Activated naive CD8-positive, alpha-beta T cell treated with anti-CD3 and anti-CD28 coated beads, Interleukin-2, amount 10 ng/mL, durations not matched to agents 7 days and 5 days (primary cell): ENCODE results near the gene STAM. TPM values are rescaled to one million over a fixed set of nuclear protein-coding genes. Genes with fewer than 3 reads are reported as not detected.

Source experiments
- ATAC-seq: fragments of 150-1000 bp; cut with Tn5 transposase; one replicate; pipeline ENCODE4 v1.10.0; 2021; ENCODE audit warnings: low read depth, moderate library complexity
- POLR2A ChIA-PET: fragments of 350-600 bp; sonication (Branson Sonifier 250); formaldehyde crosslinking; loops from one replicate; lab custom pipeline; 2021; ENCODE audit warnings: antibody characterized with exemption; lab: Charles Lee
- DNase-seq: peaks from one replicate; pipeline ENCODE4 v3.0.0; 2021
- H3K27ac Mint-ChIP-seq: one replicate; pipeline ENCODE4 v1.8.0; 2022; ENCODE audit warnings: mild to moderate bottlenecking, mixed read lengths
- H3K27me3 Mint-ChIP-seq: one replicate; pipeline ENCODE4 v1.8.0; 2022; ENCODE audit warnings: mild to moderate bottlenecking, moderate library complexity, mixed read lengths
- H3K36me3 Mint-ChIP-seq: one replicate; pipeline ENCODE4 v1.8.0; 2021; ENCODE audit warnings: mild to moderate bottlenecking, mixed read lengths
- H3K4me1 Mint-ChIP-seq: one replicate; pipeline ENCODE4 v1.8.0; 2021; ENCODE audit warnings: mixed read lengths
- H3K4me3 Mint-ChIP-seq: one replicate; pipeline ENCODE4 v1.8.0; 2022; ENCODE audit warnings: mild to moderate bottlenecking, moderate library complexity, mixed read lengths
- H3K9me3 Mint-ChIP-seq: one replicate; pipeline ENCODE4 v1.8.0; 2021; ENCODE audit warnings: mixed read lengths
- total RNA-seq, 2 experiments: library from RNA; stranded (reverse); gene quantifications; one replicate each; pipeline ENCODE4 v1.2.3, GENCODE V29; 2021

The STAM gene
- total RNA-seq = 10 to 100 TPM; 20.0 to 23.1 TPM

DNA sequence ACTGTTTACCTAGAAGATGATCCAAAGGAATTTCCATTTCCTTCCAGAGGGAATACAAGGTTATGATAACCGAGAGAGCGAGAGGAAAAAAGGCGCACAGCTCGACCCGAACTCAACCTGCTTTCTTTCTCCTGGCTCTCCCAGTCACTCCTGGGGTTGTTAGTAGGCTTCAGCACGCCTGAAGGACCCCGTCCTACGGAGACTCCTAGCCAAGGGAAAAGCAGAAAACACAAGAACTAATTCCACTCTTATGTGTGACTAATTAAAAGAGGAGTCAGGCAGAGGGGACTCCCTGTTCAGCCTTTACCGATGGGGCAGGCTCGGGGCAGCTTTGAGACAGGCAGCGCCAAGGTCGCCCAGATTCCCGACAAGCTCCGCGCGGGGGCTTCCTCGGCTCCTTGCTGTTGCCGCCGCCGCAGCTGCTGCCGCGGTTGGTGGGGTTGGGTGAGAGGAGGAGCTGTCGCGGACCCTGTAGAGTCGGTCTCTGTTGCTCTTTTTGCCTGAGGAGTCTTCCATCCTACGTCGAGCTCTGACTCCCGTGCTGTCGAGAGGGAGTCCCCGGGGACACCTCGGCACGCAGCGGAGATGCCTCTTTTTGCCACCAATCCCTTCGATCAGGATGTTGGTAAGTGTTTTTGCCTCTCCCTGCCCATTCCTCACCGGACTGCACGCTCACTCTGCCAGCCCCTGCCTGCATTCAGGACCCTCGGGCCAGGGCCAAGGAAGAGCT lies at the start of gene STAM:
STAM (plus strand) TSS at position 397 of the 730 bp plus-strand sequence; CDS start at position 586, 189 bp downstream.
- H3K4me1 Mint-ChIP-seq = peaks cover 44% of the 10 kb centered on the region
- DNase-seq (peak; percentile 94), ATAC-seq (peak; percentile 86)
- H3K9me3 Mint-ChIP-seq = peaks cover 4% of the 10 kb centered on the region
- POLR2A ChIA-PET = interaction anchor here (0.6 to 1.8 kb wide), 15 partner anchors 9 to 826 kb away, joined by 3 to 10 read pairs (median 4); partner anchors contain the start of genes HACD1 and RSU1
- H3K36me3 Mint-ChIP-seq = peaks cover 21% of the 10 kb centered on the region
- no peaks in the 10 kb centered on the region for H3K27me3 Mint-ChIP-seq
- peak within 1 kb of the TSS; percentile 95 for H3K4me3 Mint-ChIP-seq
- peak within 1 kb of the TSS; percentile 99 for H3K27ac Mint-ChIP-seq

DNA sequence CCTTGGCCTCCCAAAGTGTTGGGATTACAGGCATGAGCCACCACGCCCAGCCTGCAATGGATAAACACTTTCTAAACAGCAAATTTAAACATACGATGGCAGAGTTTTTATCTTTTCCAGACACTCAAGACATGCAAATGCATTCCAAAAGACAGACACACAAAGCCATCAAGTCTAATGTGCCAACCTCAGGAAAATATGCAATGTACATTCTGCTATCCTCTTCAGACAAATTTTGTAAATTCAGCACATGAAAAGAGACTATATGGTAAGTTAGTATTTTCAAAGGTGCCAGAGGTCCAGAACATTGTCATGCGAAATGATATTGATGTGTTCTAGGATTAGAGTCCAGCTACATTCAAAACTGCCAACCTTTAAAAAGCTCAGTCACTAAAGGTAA lies 46.6 kb upstream of the STAM start:
- Mint-ChIP-seq H3K27me3 (no peaks in the 10 kb centered on the region), H3K36me3 (no peaks in the 10 kb centered on the region), H3K27ac (no peak overlapping the region), H3K4me3 (no peak overlapping the region), H3K4me1 (no peaks in the 10 kb centered on the region), H3K9me3 (no peaks in the 10 kb centered on the region)
- POLR2A ChIA-PET = no interaction called here
- ATAC-seq (no peak), DNase-seq (no peak)

DNA sequence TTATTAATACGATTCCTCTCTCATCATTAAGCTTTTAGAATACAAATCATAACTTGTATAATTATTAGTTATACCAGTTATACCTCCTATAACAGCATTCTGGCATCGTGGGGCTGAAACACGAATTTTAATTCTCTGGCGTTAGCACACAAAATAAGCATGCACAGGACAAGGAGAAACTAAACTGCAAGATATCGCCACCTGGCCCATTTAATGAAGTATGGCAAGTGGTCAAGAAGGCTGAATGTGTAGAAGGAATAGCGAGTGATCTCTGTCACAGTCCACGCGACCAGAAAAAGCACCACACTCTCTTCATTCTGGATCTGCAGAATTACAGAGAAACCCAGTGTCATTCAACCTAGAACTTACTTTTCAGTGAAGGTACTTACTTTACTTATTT lies 44.9 kb upstream of the STAM start:
- Mint-ChIP-seq H3K9me3 (no peaks in the 10 kb centered on the region), H3K4me3 (no peak overlapping the region), H3K4me1 (no peaks in the 10 kb centered on the region), H3K27me3 (no peaks in the 10 kb centered on the region), H3K27ac (no peak overlapping the region), H3K36me3 (no peaks in the 10 kb centered on the region)
- no peak for ATAC-seq
- POLR2A ChIA-PET = no interaction called here
- DNase-seq = no peak

DNA sequence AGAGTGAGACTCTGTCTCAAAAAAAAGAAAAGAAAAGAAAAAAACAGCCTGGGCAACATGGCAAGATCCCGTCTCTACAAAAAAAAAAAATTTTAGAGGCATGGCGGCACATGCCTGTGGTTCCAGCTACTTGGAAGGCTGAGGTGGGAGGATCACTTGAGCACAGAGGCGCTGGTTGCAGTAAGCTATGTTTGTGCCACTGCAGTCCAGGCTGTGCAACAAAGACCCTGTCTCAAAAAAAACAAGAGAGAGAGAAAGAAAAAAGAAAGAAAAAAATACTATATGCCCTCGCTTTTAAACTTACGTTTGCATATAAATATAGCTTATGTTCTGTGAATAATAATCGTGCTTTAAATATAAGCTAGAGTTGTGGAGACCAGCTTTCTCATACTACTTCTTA lies 38.0 kb upstream of the STAM start:
- peaks cover 6% of the 10 kb centered on the region for H3K4me1 Mint-ChIP-seq
- H3K27me3 Mint-ChIP-seq = peaks cover 4% of the 10 kb centered on the region
- no peaks in the 10 kb centered on the region for H3K36me3 Mint-ChIP-seq
- no peaks in the 10 kb centered on the region for H3K9me3 Mint-ChIP-seq
- ATAC-seq (no peak), DNase-seq (no peak)
- H3K4me3 Mint-ChIP-seq = no peak overlapping the region
- POLR2A ChIA-PET = no interaction called here
- no peak overlapping the region for H3K27ac Mint-ChIP-seq

DNA sequence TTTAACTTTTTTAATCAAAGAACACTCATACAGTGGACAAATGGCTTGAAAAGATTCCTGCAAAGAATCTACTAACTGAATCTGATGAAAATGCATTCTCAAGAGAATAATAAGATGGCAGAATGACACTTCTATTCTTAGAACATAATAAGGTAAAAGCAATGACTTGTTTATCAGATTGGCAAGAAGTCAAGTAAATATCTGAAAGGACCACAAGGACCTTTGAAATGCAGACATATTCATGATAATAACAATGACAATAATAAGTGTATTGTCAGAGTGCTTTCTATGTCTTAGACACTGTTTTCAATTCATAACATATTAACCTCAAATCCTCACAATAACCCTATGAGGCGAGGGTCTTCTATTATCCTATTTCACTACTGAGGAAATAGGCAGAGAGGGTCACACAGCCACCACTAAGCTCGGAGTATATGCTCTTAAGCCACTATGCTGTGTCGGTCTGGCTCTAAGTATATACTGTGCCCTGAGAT lies 37.4 kb upstream of the STAM start:
- POLR2A ChIA-PET = no interaction called here
- peaks cover 4% of the 10 kb centered on the region for H3K27me3 Mint-ChIP-seq
- DNase-seq (no peak), ATAC-seq (no peak)
- peaks cover 6% of the 10 kb centered on the region for H3K4me1 Mint-ChIP-seq
- H3K4me3 Mint-ChIP-seq = no peak overlapping the region
- H3K36me3 Mint-ChIP-seq = no peaks in the 10 kb centered on the region
- H3K9me3 Mint-ChIP-seq = no peaks in the 10 kb centered on the region
- no peak overlapping the region for H3K27ac Mint-ChIP-seq

DNA sequence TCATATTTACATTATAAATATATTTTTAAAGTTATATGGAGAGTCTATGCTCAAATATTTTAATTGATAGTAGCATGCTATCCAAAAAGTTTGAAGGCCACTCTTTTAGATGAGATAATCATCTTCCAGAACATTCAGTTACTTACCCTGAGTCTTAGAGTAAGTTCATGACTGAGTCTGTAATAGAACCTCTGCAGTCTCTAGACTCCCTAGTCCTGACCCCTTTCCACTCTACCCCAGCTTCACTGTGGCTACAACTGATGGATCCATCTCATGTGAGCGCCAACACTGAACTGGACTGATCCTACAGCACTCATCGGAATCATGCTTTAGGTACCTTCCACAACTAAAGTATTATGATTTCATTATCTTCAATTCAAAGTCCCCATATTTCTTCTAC lies 36.9 kb upstream of the STAM start:
- ATAC-seq (no peak), DNase-seq (no peak)
- Mint-ChIP-seq H3K36me3 (no peaks in the 10 kb centered on the region), H3K27me3 (peaks cover 4% of the 10 kb centered on the region), H3K4me1 (peaks cover 6% of the 10 kb centered on the region), H3K9me3 (no peaks in the 10 kb centered on the region), H3K27ac (no peak overlapping the region), H3K4me3 (no peak overlapping the region)
- POLR2A ChIA-PET = no interaction called here

DNA sequence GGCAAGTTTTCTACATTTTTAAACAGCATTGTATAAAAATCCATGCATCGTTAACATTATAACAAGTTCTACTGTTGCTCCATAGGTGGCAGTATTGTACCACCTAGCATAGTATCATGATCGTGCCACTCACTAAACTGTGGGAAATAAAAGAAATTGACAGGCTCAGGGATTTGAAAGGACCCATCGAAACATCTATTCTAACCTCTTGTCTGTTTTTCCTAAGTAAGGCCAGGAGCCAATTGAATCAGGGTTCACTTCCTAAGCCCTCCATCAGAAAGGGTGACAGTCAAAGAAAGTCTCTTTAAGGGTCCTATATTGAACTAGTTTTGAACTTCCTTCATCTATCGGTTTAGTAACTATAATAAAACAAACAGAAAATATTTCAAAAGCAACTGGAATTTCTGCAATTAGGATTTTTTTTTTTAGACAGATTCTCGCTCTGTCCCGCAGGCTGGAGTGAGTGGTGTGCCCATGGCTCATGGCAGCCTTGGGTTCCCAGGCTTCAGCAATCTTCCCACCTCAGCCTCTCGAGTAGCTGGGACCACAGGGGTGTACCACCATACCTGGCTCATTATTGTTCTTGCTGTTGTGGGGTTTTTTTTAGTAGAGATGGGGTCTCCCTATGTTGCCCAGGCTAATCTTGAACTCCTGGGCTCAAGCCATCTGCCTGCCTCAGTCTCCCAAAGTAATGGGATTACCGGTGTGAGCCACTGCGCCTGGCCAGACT lies 36.2 kb upstream of the STAM start:
- Mint-ChIP-seq H3K27me3 (peaks cover 4% of the 10 kb centered on the region), H3K4me3 (no peak overlapping the region), H3K27ac (no peak overlapping the region), H3K9me3 (no peaks in the 10 kb centered on the region), H3K4me1 (peaks cover 6% of the 10 kb centered on the region), H3K36me3 (no peaks in the 10 kb centered on the region)
- ATAC-seq (peak; percentile 82), DNase-seq (no peak)
- POLR2A ChIA-PET = no interaction called here

DNA sequence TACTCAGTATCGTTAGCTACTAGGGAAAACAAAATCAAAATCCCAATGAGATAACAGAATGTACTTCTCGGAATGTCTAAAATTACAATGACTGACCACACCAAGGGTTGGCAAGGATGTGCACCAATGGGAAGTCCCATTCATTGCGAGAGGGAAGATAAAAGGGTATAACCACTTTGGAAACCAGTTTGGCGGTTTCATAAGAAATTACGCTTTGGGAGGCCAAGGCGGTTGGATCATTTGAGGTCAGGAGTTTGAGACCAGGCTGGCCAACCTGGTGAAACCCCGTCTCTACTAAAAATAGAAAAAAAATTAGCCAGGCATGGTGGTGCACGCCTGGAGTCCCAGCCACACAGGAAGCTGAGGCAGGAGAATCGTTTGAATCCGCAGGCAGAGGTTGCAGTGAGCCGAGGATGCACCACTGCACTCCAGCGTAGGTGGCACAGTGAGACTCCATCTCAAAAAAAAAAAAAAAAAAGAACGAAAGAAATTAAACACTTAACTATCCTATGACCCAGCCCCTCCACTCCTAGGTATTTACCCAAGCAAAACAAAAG lies 34.4 kb upstream of the STAM start:
- no peaks in the 10 kb centered on the region for H3K9me3 Mint-ChIP-seq
- peaks cover 8% of the 10 kb centered on the region for H3K4me1 Mint-ChIP-seq
- no peak overlapping the region for H3K4me3 Mint-ChIP-seq
- no peak overlapping the region for H3K27ac Mint-ChIP-seq
- POLR2A ChIA-PET = interaction anchor here (0.6 kb wide), 1 partner anchor 498 kb away, joined by 6 read pairs; no protein-coding TSS in a partner anchor
- DNase-seq (no peak), ATAC-seq (no peak)
- no peaks in the 10 kb centered on the region for H3K36me3 Mint-ChIP-seq
- peaks cover 4% of the 10 kb centered on the region for H3K27me3 Mint-ChIP-seq

DNA sequence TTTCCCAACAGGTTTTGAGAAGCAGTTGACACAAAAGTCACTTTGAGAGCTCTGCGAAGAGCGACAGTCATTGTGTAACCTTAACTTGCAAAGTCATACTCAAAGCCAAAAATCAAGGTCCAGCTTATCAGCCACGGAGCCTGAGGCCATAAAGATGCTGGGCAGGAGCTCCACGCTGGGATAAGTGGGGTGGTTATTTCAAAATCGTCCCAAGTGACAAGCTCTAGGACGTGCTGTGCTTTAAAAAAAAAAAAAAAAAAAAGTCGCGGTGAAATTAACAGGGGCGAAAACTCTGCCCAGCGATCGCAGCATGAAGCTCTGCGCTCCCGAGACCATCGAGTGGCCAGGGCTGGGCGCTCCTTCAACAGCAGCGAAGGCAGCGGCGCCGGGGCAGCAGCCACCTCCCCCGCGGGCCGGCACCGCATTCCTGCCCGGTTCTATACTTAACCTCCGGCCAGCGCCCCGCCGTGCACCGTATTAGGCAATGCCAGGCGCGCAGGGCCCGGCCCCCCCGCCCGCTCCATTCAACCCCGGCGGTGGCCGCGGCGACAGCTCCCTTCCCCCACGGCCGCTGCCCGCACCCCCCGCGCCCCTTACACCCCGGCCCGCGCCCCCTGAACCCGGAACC lies 27.4 kb upstream of the STAM start:
- peaks cover 24% of the 10 kb centered on the region for H3K27me3 Mint-ChIP-seq
- H3K4me1 Mint-ChIP-seq = peaks cover 6% of the 10 kb centered on the region
- no peak overlapping the region for H3K27ac Mint-ChIP-seq
- POLR2A ChIA-PET = interaction anchor here (1.1 to 1.5 kb wide), 2 partner anchors 27 to 32 kb away, joined by 4 to 10 read pairs; partner anchors contain the start of gene STAM
- H3K36me3 Mint-ChIP-seq = no peaks in the 10 kb centered on the region
- ATAC-seq (peak; percentile 54), DNase-seq (no peak)
- no peaks in the 10 kb centered on the region for H3K9me3 Mint-ChIP-seq
- peak overlapping the region; percentile 28 for H3K4me3 Mint-ChIP-seq

DNA sequence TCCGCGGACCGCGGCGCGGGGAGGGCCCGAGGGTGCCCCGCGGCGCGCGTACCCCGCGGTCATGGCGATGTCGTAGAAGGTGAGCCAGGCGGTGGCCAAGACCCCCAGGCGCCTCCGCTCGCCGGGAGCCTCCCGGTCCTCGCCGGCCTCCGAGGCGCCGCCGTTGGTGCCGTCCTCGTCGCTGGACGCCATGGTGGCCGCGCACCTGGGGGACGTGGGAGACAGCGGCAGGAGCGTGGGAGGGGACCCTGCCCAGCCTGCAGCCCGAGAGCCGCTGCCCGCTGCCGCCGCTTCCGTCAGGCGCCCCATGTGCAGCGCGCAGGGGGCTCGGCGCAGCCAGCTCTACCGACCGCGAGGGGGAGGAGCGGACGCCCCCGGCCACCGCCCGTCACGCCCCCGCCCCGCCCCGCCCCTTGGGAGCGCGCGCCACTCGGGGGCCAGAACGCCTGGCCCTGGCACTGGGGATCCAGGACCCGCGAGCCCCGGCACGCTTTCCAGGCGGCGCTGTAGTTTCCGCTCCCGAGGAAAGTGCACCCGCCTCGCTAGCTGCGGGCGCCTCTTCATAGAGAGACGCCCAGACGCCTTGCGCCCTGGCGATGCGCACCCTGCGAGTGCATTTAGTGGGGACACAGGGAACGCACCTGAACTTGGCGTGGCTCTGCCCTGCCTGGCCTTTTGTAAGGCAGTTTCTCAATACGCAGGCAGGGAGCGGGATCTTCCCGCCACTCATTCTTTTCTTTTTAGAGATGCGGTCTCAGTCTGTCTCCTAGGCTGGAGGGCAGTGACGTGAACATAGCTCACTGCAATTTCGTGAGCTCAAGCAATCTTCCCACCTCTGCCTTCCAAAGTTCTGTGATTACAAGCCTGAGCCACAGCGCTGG lies 26.7 kb upstream of the STAM start, which contains the start of gene HACD1:
HACD1 (minus strand) TSS at position 344 of the 881 bp plus-strand sequence; CDS start at position 309, 35 bp downstream.
- Mint-ChIP-seq H3K27ac (peak within 1 kb of the TSS; percentile 16), H3K9me3 (no peaks in the 10 kb centered on the region), H3K4me3 (peak within 1 kb of the TSS; percentile 87), H3K4me1 (peaks cover 6% of the 10 kb centered on the region), H3K36me3 (no peaks in the 10 kb centered on the region), H3K27me3 (peaks cover 24% of the 10 kb centered on the region)
- DNase-seq (peak; percentile 68), ATAC-seq (peak; percentile 77)
- POLR2A ChIA-PET = interaction anchor here (0.6 to 1.5 kb wide), 4 partner anchors 27 to 88 kb away, joined by 3 to 10 read pairs (median 5); partner anchors contain the start of gene STAM

DNA sequence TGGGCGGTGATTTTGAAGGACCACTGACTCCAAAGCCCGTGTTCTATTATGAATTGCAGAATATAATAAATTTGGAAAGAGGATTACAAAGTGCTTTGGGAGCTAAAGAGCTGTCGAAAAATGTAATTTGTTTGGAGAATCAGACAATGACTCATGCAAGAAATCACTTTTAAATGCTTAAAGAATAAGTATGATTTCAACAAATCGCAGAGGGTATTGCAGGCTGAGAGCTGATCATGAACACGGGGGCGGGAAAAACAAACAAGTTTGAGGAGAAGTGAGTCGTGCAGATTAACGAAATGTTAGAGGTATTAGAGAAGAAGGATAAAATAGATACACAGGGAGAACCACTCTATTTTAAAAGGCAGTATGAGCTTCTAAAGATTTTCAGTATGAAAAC lies 21.9 kb upstream of the STAM start:
- H3K9me3 Mint-ChIP-seq = no peaks in the 10 kb centered on the region
- ATAC-seq (no peak), DNase-seq (no peak)
- POLR2A ChIA-PET = no interaction called here
- H3K36me3 Mint-ChIP-seq = no peaks in the 10 kb centered on the region
- H3K4me1 Mint-ChIP-seq = peaks cover 5% of the 10 kb centered on the region
- no peak overlapping the region for H3K4me3 Mint-ChIP-seq
- H3K27me3 Mint-ChIP-seq = peaks cover 32% of the 10 kb centered on the region
- no peak overlapping the region for H3K27ac Mint-ChIP-seq

DNA sequence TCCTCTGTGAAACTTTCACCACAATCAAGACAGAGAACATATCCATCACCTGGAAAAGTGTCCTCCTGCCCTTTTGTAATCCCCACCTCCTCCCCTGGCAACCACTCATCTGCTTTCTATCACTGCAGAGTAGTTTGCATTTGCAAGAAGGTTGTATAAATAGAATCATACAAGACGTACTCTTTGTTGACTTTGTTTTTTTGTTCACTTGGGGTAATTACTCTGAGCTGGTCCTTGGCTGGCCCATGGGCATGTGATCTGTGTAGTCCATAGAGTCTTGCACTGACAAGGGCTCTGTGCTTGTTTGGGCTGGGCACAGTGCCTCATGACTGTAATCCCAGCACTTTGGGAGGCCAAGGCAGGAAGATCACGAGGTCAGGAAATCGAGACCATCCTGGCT lies 19.0 kb upstream of the STAM start:
- ATAC-seq (no peak), DNase-seq (no peak)
- Mint-ChIP-seq H3K27me3 (peaks cover 13% of the 10 kb centered on the region), H3K36me3 (no peaks in the 10 kb centered on the region), H3K9me3 (no peaks in the 10 kb centered on the region), H3K4me1 (no peaks in the 10 kb centered on the region), H3K27ac (no peak overlapping the region), H3K4me3 (no peak overlapping the region)
- POLR2A ChIA-PET = no interaction called here
